SK-MEL-5 (cell line): Measurements from ENCODE around the gene KAT7. TPM values are rescaled to one million over a fixed set of nuclear protein-coding genes. Genes with fewer than 3 reads are reported as not detected.

Experiments
- DNase-seq: peaks from one replicate; pipeline ENCODE4 v3.0.0-alpha.2; 2016; ENCODE audit warnings: low read depth, low spot score
- in situ Hi-C: cut with HindIII; loops from 2 replicates; pipeline ENCODE4 v1.10.0; 2016; ENCODE audit warnings: low sequenced_read_pairs, high pct_unique_total_duplicates, low pct_unique_long_range_greater_than_20kb
- total RNA-seq: library from RNA; depleted of rRNA; stranded (reverse); fragments of >200 nt; shearing (Covaris generic); gene quantifications from 2 replicates; pipeline ENCODE4 v1.2.3, GENCODE V29; 2014; rRNA removed

Gene KAT7
- total RNA-seq, 1 experiment from 2014 or later, result 34.7 TPM

DNA sequence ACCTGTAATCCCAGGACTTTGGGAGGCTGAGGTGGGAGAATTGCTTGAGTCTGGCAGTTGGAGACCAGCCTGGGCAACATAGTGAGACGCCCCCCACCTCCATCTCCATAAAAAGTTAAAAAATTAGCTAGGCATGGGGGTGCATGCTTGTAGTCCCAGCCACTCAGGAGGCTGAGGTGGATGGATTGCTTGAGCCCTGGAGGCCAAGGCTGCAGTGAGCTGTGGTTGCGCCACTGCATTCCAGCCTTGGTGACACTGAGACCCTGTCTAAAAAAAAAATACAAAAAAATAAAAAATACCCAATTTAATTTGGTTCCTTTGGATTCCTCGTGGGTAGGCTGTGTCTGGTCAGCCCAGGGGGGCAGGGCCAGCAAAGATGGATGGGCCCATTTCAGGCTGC, 85.4 kb downstream of the KAT7 start:
- DNase-seq, result no peak
- in situ Hi-C loops, result no loop called here

DNA sequence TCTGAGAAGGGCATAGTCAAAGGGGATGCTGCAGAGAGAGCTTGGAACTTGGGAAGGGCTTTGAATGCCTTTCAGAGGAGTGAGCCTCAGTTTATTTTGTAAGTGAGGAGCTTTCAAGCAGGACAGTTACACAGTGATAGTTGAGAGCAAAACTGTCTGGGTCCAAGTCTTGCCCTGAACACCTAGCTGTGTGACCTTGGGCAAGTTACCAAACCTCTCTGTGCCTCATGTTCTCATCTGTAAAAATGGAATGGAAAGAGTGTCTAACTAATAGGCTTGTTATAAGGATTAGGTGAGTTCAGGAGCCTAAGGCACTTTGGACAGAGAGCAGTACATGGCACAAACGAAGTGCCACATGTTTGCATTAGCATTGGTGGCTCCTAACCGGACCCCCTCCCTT, 86.4 kb downstream of the KAT7 start:
- in situ Hi-C loops, result no loop called here
- DNase-seq, result no peak

DNA sequence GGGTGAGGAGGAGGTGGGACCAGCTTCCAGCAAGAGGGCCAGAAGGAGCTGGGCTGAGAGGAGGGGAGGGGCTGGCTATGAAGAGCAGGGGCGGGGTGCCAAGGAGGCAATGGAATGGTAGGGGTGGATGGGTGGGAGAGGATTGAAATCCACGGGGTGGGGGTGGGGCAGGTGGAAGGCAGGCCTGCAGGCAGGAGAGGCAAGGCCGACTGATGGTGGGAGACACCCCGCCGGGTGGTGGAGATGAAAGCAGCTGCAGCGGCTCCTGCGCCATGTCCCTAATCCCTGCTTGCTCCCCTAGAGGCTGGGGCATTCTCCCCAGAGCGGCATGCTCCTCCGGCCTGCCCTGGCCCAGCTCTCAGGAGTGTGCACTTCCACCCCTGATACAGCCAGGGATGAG, 87.2 kb downstream of the KAT7 start:
- no peak for DNase-seq
- in situ Hi-C loops, result no loop called here

DNA sequence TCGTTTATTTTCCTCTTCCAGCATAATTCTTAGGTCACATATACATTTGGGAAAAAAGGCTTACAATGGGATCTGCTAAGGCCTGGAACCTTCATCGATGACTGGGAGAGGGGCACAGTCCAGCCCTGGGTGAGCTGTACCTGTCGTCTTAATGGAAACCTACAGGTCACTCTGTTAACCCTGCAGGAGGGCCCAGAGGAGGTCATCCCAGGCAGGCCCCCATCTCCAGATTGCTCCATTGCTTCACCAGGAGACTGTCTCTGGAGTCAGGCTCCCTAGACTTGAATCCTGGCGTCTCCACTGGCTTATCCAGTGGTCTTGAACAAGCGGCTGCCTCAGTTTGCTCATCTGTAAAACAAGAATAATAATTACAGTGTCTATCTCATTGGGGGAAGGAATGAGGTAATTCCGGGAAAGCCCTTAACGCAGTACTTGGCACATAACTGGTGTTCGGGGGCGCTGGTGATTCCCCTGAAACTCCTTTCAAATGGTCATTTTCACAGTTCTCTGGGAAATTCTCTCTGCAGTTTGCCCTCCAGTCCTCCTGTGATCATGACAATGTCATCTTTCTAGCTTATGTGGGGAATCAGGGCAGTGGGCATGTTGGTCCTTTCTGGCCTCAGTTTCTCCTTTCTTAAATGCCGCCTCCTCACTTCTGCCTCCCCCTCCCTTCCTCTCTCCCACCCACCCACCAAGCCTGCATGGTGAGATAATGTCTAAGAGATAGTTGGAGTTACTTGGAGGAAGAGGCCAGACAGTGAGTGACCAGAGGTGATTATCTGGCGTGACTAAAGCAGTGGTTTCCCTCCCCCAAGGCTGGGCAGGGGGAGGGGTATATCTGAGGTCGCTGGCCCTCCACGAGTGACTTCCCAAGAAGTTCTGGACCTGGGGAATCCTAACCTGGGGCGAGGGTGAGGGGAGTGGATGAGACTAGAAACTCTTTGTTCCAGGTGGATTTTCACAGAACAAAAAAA, 90.7 kb downstream of the KAT7 start:
- DNase-seq, result no peak
- in situ Hi-C loops, result no loop called here

DNA sequence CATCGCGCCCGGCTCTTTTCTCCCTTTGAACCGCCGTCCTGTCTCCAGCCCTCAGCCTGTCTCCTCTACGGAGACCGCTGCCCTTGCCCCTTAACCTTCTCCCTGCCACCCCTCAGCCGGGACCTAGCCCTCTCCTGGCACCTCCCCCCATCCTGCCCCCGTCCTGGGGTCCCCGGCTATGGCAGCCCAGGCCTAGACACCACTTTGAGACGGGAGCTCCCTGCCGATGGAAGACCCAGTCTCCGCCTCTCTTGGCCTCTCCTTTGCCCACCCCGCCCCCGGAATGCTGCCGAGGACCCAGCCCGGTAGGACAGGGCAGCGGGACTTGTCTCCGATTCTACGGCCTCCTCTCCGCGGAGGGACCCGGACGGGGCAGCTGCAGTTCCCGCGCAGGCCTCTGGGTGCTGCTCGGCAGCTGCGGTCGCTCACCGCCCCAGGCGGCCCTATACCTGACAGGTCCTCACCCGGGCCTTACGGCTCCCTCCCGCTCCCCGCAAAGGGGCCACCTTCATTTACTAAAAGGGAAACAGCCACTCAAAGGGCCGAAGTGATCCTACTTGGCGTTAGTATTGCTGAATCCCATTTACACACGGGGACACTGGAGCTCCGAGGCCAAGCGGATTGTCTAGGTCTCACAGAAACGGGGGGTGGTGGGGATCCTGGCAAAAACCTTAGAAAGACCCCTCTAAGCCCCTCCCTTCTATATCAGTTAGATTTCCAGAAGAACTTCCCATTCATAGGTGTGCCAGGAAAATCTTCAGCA, 92.0 kb downstream of the KAT7 start:
- peak; percentile 61 for DNase-seq
- in situ Hi-C loops, result no loop called here

DNA sequence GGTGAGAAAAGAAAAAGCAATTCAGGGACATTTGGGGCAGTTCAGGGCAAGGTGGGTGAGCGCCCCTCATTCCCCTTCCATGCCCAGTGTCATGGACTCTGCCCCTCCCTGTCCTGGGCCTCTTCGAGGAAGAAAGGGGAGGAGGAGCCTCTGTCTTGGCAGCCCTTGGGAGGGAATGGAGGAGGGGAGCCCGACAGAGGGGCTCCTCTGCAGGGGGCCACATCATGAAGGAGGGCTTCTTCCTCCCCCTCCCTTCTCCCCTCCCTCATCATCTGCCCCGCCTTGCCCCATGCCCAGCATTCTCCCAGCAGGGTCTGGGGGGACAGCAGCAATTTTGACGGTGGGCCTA, 92.5 kb downstream of the KAT7 start:
- no peak for DNase-seq
- in situ Hi-C loops, result no loop called here

DNA sequence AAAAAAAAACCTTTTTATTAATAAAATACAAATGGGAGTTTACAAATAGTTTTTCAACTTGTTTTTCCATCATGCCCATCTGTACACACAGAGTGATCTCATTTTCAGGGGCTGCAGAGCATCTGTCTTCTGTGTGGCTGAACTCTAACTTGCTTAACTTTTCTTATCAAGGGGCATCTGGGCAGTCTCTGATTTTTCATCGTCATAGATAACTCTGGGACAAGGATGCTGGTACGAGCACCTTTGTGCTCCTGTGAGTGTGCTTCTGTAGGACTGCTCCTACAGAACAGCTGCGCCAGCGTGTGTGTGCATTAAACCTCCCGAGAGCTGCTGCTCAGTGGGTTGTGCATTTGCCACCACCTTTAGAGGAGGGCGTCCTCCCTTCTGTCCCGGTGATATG, 94.0 kb downstream of the KAT7 start:
- DNase-seq, result no peak
- in situ Hi-C loops, result no loop called here

Other genes with a start within 250 kb of the KAT7 start
- 0.26 and 0.35 TPM in 2 replicates for gene NXPH3, start 212.8 kb upstream of the KAT7 start, total RNA-seq
- gene SPOP, start 110.6 kb upstream of the KAT7 start, total RNA-seq, result 28.4 and 41.4 TPM in 2 replicates
- 91.6 and 109 TPM in 2 replicates for gene SLC35B1, start 80.7 kb upstream of the KAT7 start, total RNA-seq
- 6.1 and 6.3 TPM in 2 replicates for gene FAM117A, start 24.6 kb upstream of the KAT7 start, total RNA-seq
- not detected in 2 replicates for gene TAC4, start 59.4 kb downstream of the KAT7 start, total RNA-seq
- 1.1 and 1.4 TPM in 2 replicates for gene DLX4, start 180.5 kb downstream of the KAT7 start, total RNA-seq
- not detected in 2 replicates for gene DLX3, start 206.5 kb downstream of the KAT7 start, total RNA-seq